GM23338 (cell line): ENCODE results near the gene SLC4A3. TPM values are rescaled to one million over a fixed set of nuclear protein-coding genes. Genes with fewer than 3 reads are reported as not detected.

Source experiments
- ATAC-seq: fragments of 200-7000 bp; cut with Tn5 transposase; 3 replicates; pipeline ENCODE4 v1.9.1; 2020
- DNase-seq: peaks from one replicate; pipeline ENCODE4 v3.0.0-alpha.2; 2015; ENCODE audit warnings: low spot score
- H2AFZ ChIP-seq: fragments of 200-600 bp; sonication (generic); 2 replicates; pipeline ENCODE4 v1.8.0; 2016; ENCODE audit warnings: antibody characterized with exemption, mild to moderate bottlenecking, moderate library complexity
- H3F3A ChIP-seq: fragments of 200-600 bp; sonication (generic); replicated peaks from 2 replicates; pipeline ENCODE4 v1.8.0; 2017; ENCODE audit warnings: antibody characterized with exemption, mixed run types, low read depth
- H3K27ac ChIP-seq: fragments of 200-600 bp; sonication (generic); 2 replicates; pipeline ENCODE4 v1.6.1; 2016; ENCODE audit warnings: low read depth
- H3K27me3 ChIP-seq: fragments of 200-600 bp; sonication (generic); 2 replicates; pipeline ENCODE4 v1.8.0; 2016; ENCODE audit warnings: mild to moderate bottlenecking, mixed run types, moderate library complexity; ENCODE audit not compliant: insufficient read depth
- H3K36me3 ChIP-seq: fragments of 200-600 bp; sonication (generic); 2 replicates; pipeline ENCODE4 v1.8.0; 2016; ENCODE audit warnings: mild to moderate bottlenecking; ENCODE audit not compliant: insufficient read depth
- H3K4me1 ChIP-seq: fragments of 200-600 bp; sonication (generic); 2 replicates; pipeline ENCODE4 v1.8.0; 2016; ENCODE audit warnings: mild to moderate bottlenecking, moderate library complexity; ENCODE audit not compliant: insufficient read depth
- H3K4me2 ChIP-seq: fragments of 200-600 bp; sonication (generic); 2 replicates; pipeline ENCODE4 v1.7.1; 2017; ENCODE audit warnings: mixed run types
- H3K4me3 ChIP-seq: fragments of 200-600 bp; sonication (generic); 2 replicates; pipeline ENCODE4 v1.6.1; 2016; ENCODE audit warnings: mixed run types
- H3K79me2 ChIP-seq: fragments of 200-600 bp; sonication (generic); replicated peaks from 2 replicates; pipeline ENCODE4 v1.8.0; 2017; ENCODE audit warnings: mild to moderate bottlenecking; ENCODE audit not compliant: insufficient read depth
- H3K9me2 ChIP-seq: fragments of 200-600 bp; sonication (generic); 2 replicates; pipeline ENCODE4 v1.8.0; 2017; ENCODE audit not compliant: insufficient read depth
- H4K20me1 ChIP-seq: fragments of 200-600 bp; sonication (generic); replicated peaks from 2 replicates; pipeline ENCODE4 v1.8.0; 2017; ENCODE audit warnings: mild to moderate bottlenecking; ENCODE audit not compliant: insufficient read depth
- H3K27ac Mint-ChIP-seq: 2 replicates; pipeline ENCODE4 v1.8.0; 2020; ENCODE audit warnings: inconsistent platforms, mild to moderate bottlenecking, moderate library complexity, mixed read lengths
- H3K27me3 Mint-ChIP-seq: 3 replicates; pipeline ENCODE4 v1.8.0; 2022; ENCODE audit warnings: low read depth, mild to moderate bottlenecking, moderate library complexity, mixed read lengths, inconsistent platforms; ENCODE audit not compliant: insufficient read depth, poor library complexity
- H3K36me3 Mint-ChIP-seq: 3 replicates; pipeline ENCODE4 v1.8.0; 2021; ENCODE audit warnings: low read depth, mild to moderate bottlenecking, inconsistent platforms, moderate library complexity, mixed read lengths
- H3K4me1 Mint-ChIP-seq: 3 replicates; pipeline ENCODE4 v1.8.0; 2020; ENCODE audit warnings: mild to moderate bottlenecking, inconsistent platforms, mixed read lengths
- H3K4me3 Mint-ChIP-seq: 3 replicates; pipeline ENCODE4 v1.8.0; 2021; ENCODE audit warnings: moderate library complexity, mild to moderate bottlenecking, inconsistent platforms, mixed read lengths
- H3K9me3 Mint-ChIP-seq: 3 replicates; pipeline ENCODE4 v1.8.0; 2020; ENCODE audit warnings: moderate library complexity, mild to moderate bottlenecking, inconsistent platforms, mixed read lengths
- CREB1 ChIP-seq: fragments of 250-450 bp; sonication (Bioruptor Pico); IDR thresholded peaks from 2 replicates; pipeline ENCODE4 v1.5.0; 2020; ENCODE audit warnings: low read depth, mild to moderate bottlenecking, moderate library complexity
- STAT1 ChIP-seq: IDR thresholded peaks from one replicate; pipeline ENCODE4 v1.6.1; 2016; ENCODE audit warnings: antibody characterized with exemption; ENCODE audit not compliant: unreplicated experiment
- ZNF331 ChIP-seq: fragments of 250-450 bp; sonication (Bioruptor Pico); IDR thresholded peaks from 2 replicates; pipeline ENCODE4 v1.5.0; 2020; ENCODE audit warnings: low read depth, mild to moderate bottlenecking, moderate library complexity
- polyA plus RNA-seq: library from polyadenylated mRNA; unstranded; fragments of >200 nt; fragmentation: Nextera tagmentation; extraction: Ambion mirVana; gene quantifications from 2 replicates; pipeline ENCODE4 v1.2.1, GENCODE V29; 2016
- total RNA-seq: library from RNA; depleted of rRNA; stranded (reverse); fragments of >200 nt; shearing (Covaris generic); gene quantifications from 2 replicates; pipeline ENCODE4 v1.2.3, GENCODE V29; 2014
- TF ChIP-seq, protein P1 (sequence below): IDR thresholded peaks from one replicate; pipeline ENCODE4 v1.6.1; 2018; ENCODE audit warnings: antibody characterized with exemption; ENCODE audit not compliant: unreplicated experiment
- TF ChIP-seq, protein P2 (sequence below): fragments of 250-450 bp; sonication (Bioruptor Pico); IDR thresholded peaks from 2 replicates; pipeline ENCODE4 v1.5.0; 2020; ENCODE audit warnings: mild to moderate bottlenecking, moderate library complexity
- TF ChIP-seq, protein P3 (sequence below), 2 experiments: fragments of 200-600 bp in 1 of 2; sonication (generic) in 1 of 2; conservative IDR thresholded peaks; 2 replicates each; pipeline versions ENCODE4 v1.5.1 to v1.6.1; 2016 to 2017; ENCODE audit warnings: antibody characterized with exemption in 2 of 2, low read depth in 2 of 2, mild to moderate bottlenecking in 2 of 2, moderate library complexity in 1 of 2

Gene SLC4A3
- total and polyA plus RNA-seq, 2 experiments from 2014 or later, result 3.6 to 6.8 TPM

DNA sequence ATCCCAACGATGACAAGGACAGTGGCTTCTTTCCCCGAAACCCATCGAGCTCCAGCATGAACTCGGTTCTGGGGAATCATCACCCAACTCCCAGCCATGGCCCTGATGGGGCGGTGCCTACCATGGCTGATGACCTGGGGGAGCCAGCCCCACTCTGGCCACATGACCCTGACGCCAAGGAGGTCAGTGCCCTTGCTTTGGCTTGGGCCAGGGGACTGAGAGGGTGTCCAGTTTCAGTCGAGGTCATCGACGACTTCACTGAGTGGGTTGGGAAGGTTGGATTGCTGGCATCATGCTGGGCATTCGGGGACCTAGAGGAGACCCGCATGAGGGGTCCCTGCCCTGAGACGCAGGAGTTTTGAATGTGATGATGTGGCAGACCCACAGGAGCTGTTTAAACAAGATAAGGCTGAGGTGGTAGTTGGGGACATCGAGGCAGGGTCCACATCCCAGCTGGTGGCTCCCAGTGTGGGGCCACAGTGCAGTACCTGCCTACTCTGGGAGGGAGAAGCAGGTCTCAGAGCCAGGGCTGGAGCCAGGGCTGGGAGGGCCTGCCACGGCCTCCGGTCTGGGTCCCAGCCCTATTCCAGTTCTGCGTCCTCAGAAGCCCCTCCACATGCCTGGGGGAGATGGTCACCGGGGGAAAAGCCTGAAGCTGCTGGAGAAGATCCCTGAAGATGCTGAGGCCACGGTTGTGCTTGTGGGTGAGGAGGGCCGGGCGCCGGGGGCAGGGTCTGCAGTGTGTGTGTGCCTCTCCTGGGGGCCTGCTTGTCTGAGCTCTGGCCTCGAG, 6.0 kb downstream of the SLC4A3 start (continued):
- TF ChIP-seq, protein P1, sequence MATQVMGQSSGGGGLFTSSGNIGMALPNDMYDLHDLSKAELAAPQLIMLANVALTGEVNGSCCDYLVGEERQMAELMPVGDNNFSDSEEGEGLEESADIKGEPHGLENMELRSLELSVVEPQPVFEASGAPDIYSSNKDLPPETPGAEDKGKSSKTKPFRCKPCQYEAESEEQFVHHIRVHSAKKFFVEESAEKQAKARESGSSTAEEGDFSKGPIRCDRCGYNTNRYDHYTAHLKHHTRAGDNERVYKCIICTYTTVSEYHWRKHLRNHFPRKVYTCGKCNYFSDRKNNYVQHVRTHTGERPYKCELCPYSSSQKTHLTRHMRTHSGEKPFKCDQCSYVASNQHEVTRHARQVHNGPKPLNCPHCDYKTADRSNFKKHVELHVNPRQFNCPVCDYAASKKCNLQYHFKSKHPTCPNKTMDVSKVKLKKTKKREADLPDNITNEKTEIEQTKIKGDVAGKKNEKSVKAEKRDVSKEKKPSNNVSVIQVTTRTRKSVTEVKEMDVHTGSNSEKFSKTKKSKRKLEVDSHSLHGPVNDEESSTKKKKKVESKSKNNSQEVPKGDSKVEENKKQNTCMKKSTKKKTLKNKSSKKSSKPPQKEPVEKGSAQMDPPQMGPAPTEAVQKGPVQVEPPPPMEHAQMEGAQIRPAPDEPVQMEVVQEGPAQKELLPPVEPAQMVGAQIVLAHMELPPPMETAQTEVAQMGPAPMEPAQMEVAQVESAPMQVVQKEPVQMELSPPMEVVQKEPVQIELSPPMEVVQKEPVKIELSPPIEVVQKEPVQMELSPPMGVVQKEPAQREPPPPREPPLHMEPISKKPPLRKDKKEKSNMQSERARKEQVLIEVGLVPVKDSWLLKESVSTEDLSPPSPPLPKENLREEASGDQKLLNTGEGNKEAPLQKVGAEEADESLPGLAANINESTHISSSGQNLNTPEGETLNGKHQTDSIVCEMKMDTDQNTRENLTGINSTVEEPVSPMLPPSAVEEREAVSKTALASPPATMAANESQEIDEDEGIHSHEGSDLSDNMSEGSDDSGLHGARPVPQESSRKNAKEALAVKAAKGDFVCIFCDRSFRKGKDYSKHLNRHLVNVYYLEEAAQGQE, result no peak

DNA sequence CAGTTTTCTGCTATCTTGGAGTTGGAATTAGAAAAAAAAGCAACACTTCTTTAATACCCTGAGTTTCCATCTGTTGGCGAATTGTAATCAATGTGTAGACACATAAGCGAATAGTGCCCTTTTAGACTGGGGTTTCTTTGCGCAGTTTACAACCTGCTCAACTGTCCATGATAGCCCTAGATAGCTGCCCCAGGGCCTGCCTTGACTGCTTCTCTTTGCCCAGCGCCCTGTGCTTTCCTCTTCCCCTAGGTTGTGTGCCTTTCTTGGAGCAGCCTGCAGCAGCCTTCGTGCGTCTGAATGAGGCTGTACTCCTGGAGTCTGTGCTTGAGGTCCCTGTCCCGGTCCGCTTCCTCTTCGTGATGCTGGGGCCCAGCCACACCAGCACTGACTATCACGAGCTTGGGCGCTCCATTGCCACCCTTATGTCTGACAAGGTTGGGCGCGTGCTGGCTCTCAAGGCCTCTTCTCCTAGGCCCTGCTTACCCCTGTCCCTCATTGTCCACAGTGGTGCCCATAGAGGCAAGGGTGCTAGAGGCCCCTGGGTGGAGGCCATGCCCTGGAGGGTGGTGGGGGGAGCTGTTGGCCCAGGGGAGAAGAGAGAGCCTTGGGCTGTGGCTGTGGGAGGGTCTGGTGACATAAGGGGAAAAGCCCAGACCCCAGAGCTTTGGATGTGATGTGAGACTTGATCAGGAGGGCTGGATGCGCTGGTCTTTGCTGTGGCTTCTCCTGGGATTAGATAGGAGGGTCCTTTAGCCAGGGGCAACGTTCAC, 6.9 kb downstream of the SLC4A3 start:
- H3F3A ChIP-seq, result no peaks in the 10 kb centered on the region
- no peaks in the 10 kb centered on the region; the same call in 2 of the 3 replicates for H3K9me3 Mint-ChIP-seq
- H3K4me2 ChIP-seq, result no peak overlapping the region
- no peaks in the 10 kb centered on the region for H3K79me2 ChIP-seq
- no peaks in the 10 kb centered on the region for H3K36me3 ChIP-seq
- H4K20me1 ChIP-seq, result no peaks in the 10 kb centered on the region
- H3K27me3 Mint-ChIP-seq, result peaks cover 13% of the 10 kb centered on the region
- no peak overlapping the region for H3K27ac ChIP-seq
- DNase-seq (no peak), ATAC-seq (no peak)
- no peak overlapping the region for H3K4me3 Mint-ChIP-seq
- H2AFZ ChIP-seq, result no peak overlapping the region
- H3K27me3 ChIP-seq, result no peaks in the 10 kb centered on the region
- H3K4me1 ChIP-seq, result no peaks in the 10 kb centered on the region
- H3K4me3 ChIP-seq, result no peak overlapping the region
- H3K36me3 Mint-ChIP-seq, result peaks cover 2% of the 10 kb centered on the region; the same call in 1 of the 3 replicates
- no peak overlapping the region for H3K27ac Mint-ChIP-seq
- no peaks in the 10 kb centered on the region for H3K9me2 ChIP-seq
- H3K4me1 Mint-ChIP-seq, result peaks cover 4% of the 10 kb centered on the region; the same call in 2 of the 3 replicates
- TF ChIP-seq CREB1 (CRISPR knock-in tag) (no peak), STAT1 (no peak), ZNF331 (CRISPR knock-in tag) (no peak)
- TF ChIP-seq, protein P2, sequence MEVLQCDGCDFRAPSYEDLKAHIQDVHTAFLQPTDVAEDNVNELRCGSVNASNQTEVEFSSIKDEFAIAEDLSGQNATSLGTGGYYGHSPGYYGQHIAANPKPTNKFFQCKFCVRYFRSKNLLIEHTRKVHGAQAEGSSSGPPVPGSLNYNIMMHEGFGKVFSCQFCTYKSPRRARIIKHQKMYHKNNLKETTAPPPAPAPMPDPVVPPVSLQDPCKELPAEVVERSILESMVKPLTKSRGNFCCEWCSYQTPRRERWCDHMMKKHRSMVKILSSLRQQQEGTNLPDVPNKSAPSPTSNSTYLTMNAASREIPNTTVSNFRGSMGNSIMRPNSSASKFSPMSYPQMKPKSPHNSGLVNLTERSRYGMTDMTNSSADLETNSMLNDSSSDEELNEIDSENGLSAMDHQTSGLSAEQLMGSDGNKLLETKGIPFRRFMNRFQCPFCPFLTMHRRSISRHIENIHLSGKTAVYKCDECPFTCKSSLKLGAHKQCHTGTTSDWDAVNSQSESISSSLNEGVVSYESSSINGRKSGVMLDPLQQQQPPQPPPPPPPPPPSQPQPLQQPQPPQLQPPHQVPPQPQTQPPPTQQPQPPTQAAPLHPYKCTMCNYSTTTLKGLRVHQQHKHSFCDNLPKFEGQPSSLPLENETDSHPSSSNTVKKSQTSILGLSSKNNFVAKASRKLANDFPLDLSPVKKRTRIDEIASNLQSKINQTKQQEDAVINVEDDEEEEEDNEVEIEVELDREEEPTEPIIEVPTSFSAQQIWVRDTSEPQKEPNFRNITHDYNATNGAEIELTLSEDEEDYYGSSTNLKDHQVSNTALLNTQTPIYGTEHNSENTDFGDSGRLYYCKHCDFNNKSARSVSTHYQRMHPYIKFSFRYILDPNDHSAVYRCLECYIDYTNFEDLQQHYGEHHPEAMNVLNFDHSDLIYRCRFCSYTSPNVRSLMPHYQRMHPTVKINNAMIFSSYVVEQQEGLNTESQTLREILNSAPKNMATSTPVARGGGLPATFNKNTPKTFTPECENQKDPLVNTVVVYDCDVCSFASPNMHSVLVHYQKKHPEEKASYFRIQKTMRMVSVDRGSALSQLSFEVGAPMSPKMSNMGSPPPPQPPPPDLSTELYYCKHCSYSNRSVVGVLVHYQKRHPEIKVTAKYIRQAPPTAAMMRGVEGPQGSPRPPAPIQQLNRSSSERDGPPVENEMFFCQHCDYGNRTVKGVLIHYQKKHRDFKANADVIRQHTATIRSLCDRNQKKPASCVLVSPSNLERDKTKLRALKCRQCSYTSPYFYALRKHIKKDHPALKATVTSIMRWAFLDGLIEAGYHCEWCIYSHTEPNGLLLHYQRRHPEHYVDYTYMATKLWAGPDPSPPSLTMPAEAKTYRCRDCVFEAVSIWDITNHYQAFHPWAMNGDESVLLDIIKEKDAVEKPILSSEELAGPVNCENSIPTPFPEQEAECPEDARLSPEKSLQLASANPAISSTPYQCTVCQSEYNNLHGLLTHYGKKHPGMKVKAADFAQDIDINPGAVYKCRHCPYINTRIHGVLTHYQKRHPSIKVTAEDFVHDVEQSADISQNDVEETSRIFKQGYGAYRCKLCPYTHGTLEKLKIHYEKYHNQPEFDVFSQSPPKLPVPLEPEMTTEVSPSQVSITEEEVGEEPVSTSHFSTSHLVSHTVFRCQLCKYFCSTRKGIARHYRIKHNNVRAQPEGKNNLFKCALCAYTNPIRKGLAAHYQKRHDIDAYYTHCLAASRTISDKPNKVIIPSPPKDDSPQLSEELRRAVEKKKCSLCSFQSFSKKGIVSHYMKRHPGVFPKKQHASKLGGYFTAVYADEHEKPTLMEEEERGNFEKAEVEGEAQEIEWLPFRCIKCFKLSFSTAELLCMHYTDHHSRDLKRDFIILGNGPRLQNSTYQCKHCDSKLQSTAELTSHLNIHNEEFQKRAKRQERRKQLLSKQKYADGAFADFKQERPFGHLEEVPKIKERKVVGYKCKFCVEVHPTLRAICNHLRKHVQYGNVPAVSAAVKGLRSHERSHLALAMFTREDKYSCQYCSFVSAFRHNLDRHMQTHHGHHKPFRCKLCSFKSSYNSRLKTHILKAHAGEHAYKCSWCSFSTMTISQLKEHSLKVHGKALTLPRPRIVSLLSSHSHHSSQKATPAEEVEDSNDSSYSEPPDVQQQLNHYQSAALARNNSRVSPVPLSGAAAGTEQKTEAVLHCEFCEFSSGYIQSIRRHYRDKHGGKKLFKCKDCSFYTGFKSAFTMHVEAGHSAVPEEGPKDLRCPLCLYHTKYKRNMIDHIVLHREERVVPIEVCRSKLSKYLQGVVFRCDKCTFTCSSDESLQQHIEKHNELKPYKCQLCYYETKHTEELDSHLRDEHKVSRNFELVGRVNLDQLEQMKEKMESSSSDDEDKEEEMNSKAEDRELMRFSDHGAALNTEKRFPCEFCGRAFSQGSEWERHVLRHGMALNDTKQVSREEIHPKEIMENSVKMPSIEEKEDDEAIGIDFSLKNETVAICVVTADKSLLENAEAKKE (CRISPR knock-in tag), result no peak
- TF ChIP-seq, protein P3, sequence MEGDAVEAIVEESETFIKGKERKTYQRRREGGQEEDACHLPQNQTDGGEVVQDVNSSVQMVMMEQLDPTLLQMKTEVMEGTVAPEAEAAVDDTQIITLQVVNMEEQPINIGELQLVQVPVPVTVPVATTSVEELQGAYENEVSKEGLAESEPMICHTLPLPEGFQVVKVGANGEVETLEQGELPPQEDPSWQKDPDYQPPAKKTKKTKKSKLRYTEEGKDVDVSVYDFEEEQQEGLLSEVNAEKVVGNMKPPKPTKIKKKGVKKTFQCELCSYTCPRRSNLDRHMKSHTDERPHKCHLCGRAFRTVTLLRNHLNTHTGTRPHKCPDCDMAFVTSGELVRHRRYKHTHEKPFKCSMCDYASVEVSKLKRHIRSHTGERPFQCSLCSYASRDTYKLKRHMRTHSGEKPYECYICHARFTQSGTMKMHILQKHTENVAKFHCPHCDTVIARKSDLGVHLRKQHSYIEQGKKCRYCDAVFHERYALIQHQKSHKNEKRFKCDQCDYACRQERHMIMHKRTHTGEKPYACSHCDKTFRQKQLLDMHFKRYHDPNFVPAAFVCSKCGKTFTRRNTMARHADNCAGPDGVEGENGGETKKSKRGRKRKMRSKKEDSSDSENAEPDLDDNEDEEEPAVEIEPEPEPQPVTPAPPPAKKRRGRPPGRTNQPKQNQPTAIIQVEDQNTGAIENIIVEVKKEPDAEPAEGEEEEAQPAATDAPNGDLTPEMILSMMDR (conservative IDR thresholded peaks at IDR 0.05; ENCODE audit: low read depth in 2 of 2), result no peak
- TF ChIP-seq, protein P1, result no peak
